ENCODE results near the gene SCGB2B2. TPM values are rescaled to one million over a fixed set of nuclear protein-coding genes. Genes with fewer than 3 reads are reported as not detected.

SCGB2B2 gene
- total RNA-seq, 1 experiment from 2014 or later = 0.59 TPM

DNA sequence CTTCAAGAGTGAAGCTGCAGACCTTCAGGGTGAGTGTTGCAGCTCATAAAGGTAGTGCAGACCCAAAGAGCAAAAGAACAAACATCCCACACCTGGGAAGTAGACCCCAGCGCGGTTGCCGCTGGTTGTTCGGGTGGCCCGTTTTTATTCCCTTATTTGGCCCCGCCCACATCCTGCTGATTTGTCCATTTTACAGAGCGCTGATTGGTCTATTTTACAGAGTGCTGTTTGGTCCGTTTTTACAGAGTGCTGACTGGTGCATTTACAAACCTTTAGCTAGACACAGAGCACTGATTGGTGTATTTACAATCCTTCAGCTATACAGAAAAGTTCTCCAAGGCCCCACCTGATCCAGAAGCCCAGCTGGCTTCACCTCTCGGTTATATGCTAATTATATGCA, 1.0 kb downstream of the SCGB2B2 start:
- Histone ChIP-seq H3K9me3 (ENCODE audit: control insufficient read depth, insufficient read depth, low read depth, low read length) (peaks cover 28% of the 10 kb centered on the region), H3K27ac (ENCODE audit: low read length) (no peak overlapping the region), H3K27me3 (ENCODE audit: control insufficient read depth, insufficient read depth, low read length) (no peaks in the 10 kb centered on the region), H3K4me3 (ENCODE audit: low read depth in 2 of 2, low read length in 2 of 2) (no peak overlapping the region), H3K36me3 (ENCODE audit: control insufficient read depth, insufficient read depth, low read length) (no peaks in the 10 kb centered on the region), H3K4me1 (ENCODE audit: control insufficient read depth, insufficient read depth, low read length) (peaks cover 7% of the 10 kb centered on the region; the same call in 1 of the 2 replicates)
- in situ Hi-C loops (cut with HindIII; ENCODE audit: low pct_unique_long_range_greater_than_20kb, low sequenced_read_pairs) (no loop called here), intact Hi-C loops (cut with micrococcal nuclease; ENCODE audit: unreplicated experiment) (no loop called here)
- POLR2A ChIA-PET = no interaction called here
- BruUV-seq (replicated peaks) = no TSS peak
- CTCF ChIA-PET = no interaction called here
- no peak for ATAC-seq
- TF ChIP-seq, protein P1, sequence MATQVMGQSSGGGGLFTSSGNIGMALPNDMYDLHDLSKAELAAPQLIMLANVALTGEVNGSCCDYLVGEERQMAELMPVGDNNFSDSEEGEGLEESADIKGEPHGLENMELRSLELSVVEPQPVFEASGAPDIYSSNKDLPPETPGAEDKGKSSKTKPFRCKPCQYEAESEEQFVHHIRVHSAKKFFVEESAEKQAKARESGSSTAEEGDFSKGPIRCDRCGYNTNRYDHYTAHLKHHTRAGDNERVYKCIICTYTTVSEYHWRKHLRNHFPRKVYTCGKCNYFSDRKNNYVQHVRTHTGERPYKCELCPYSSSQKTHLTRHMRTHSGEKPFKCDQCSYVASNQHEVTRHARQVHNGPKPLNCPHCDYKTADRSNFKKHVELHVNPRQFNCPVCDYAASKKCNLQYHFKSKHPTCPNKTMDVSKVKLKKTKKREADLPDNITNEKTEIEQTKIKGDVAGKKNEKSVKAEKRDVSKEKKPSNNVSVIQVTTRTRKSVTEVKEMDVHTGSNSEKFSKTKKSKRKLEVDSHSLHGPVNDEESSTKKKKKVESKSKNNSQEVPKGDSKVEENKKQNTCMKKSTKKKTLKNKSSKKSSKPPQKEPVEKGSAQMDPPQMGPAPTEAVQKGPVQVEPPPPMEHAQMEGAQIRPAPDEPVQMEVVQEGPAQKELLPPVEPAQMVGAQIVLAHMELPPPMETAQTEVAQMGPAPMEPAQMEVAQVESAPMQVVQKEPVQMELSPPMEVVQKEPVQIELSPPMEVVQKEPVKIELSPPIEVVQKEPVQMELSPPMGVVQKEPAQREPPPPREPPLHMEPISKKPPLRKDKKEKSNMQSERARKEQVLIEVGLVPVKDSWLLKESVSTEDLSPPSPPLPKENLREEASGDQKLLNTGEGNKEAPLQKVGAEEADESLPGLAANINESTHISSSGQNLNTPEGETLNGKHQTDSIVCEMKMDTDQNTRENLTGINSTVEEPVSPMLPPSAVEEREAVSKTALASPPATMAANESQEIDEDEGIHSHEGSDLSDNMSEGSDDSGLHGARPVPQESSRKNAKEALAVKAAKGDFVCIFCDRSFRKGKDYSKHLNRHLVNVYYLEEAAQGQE (IDR thresholded peaks at IDR 0.05; ENCODE audit: insufficient read depth in 1 of 2, low read depth in 2 of 2, low read length in 1 of 2) = no peak
- TF ChIP-seq TCF7L2 (IDR thresholded peaks at IDR 0.05; ENCODE audit: low read depth, low read length) = no peak
- no peak for TF ChIP-seq POLR2AphosphoS5 (IDR thresholded peaks at IDR 0.05; ENCODE audit: low read depth, low read length)
- TF ChIP-seq, protein P2, sequence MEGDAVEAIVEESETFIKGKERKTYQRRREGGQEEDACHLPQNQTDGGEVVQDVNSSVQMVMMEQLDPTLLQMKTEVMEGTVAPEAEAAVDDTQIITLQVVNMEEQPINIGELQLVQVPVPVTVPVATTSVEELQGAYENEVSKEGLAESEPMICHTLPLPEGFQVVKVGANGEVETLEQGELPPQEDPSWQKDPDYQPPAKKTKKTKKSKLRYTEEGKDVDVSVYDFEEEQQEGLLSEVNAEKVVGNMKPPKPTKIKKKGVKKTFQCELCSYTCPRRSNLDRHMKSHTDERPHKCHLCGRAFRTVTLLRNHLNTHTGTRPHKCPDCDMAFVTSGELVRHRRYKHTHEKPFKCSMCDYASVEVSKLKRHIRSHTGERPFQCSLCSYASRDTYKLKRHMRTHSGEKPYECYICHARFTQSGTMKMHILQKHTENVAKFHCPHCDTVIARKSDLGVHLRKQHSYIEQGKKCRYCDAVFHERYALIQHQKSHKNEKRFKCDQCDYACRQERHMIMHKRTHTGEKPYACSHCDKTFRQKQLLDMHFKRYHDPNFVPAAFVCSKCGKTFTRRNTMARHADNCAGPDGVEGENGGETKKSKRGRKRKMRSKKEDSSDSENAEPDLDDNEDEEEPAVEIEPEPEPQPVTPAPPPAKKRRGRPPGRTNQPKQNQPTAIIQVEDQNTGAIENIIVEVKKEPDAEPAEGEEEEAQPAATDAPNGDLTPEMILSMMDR (IDR thresholded peaks at IDR 0.05) = no peak
- TF ChIP-seq SIN3A (IDR thresholded peaks at IDR 0.05; ENCODE audit: borderline replicate concordance, insufficient read depth, low read depth, low read length) = no peak
- DNase-seq (ENCODE audit: low read depth, low spot score) = no peak

DNA sequence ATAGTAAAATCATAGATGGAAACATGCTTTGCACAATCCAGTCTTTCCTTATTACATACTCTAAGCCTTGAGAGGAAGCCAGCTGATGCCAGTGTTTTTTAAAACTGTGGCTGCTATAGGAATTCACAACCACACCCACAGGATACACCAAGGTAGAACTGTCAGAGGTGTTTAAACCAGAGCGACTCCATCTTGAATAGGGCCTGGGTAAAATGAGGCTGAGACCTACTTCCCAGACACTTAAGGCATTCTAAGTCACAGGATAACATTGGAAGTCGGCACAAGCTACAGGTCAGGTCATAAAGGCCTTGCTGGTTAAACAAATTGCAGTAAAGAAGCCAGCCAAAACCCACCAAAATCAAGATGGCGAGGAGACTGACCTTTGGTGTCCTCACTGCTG, 1.7 kb downstream of the SCGB2B2 start:
- in situ Hi-C loops (cut with HindIII; ENCODE audit: low pct_unique_long_range_greater_than_20kb, low sequenced_read_pairs) = no loop called here
- no peaks in the 10 kb centered on the region for H3K36me3 ChIP-seq (ENCODE audit: control insufficient read depth, insufficient read depth, low read length)
- intact Hi-C loops (cut with micrococcal nuclease; ENCODE audit: unreplicated experiment) = no loop called here
- no peak for TF ChIP-seq POLR2AphosphoS5 (IDR thresholded peaks at IDR 0.05; ENCODE audit: low read depth, low read length)
- TF ChIP-seq, protein P2 (IDR thresholded peaks at IDR 0.05) = no peak
- TF ChIP-seq TCF7L2 (IDR thresholded peaks at IDR 0.05; ENCODE audit: low read depth, low read length) = no peak
- no peak for TF ChIP-seq SIN3A (IDR thresholded peaks at IDR 0.05; ENCODE audit: borderline replicate concordance, insufficient read depth, low read depth, low read length)
- TF ChIP-seq, protein P1 (IDR thresholded peaks at IDR 0.05; ENCODE audit: insufficient read depth in 1 of 2, low read depth in 2 of 2, low read length in 1 of 2) = no peak
- POLR2A ChIA-PET = interaction anchor here (0.6 kb wide), 1 partner anchor 37 kb away, joined by 11 read pairs; no protein-coding TSS in a partner anchor
- no peak overlapping the region for H3K4me3 ChIP-seq (ENCODE audit: low read depth in 2 of 2, low read length in 2 of 2)
- CTCF ChIA-PET = no interaction called here
- BruUV-seq (replicated peaks) = no TSS peak
- DNase-seq (ENCODE audit: low read depth, low spot score) (no peak), ATAC-seq (no peak)
- no peaks in the 10 kb centered on the region for H3K27me3 ChIP-seq (ENCODE audit: control insufficient read depth, insufficient read depth, low read length)
- no peak overlapping the region for H3K27ac ChIP-seq (ENCODE audit: low read length)
- peaks cover 7% of the 10 kb centered on the region; the same call in 1 of the 2 replicates for H3K4me1 ChIP-seq (ENCODE audit: control insufficient read depth, insufficient read depth, low read length)
- peaks cover 22% of the 10 kb centered on the region; the same call in 1 of the 2 replicates for H3K9me3 ChIP-seq (ENCODE audit: control insufficient read depth, insufficient read depth, low read depth, low read length)

Data from Panc1 (cell line).